ENCODE data around the gene LUZP2. TPM values are rescaled to one million over a fixed set of nuclear protein-coding genes. Genes with fewer than 3 reads are reported as not detected.

Gene LUZP2
- total RNA-seq, 1 experiment from 2014 or later, result 3.8 TPM

- Mint-ChIP-seq H3K4me3 (no peak overlapping the region), H3K9me3 (peaks cover 16% of the 10 kb centered on the region), H3K36me3 (peaks cover 8% of the 10 kb centered on the region; the same call in 1 of the 2 replicates), H3K4me1 (peaks cover 12% of the 10 kb centered on the region), H3K27me3 (ENCODE audit: low read depth) (no peaks in the 10 kb centered on the region), H3K27ac (no peak overlapping the region)
- DNase-seq (ENCODE audit: low spot score) (no peak), ATAC-seq (no peak)
- ChIA-PET CTCF (no interaction called here), POLR2A (no interaction called here)
- TF ChIP-seq ZNF138 (CRISPR knock-in tag; conservative IDR thresholded peaks at IDR 0.05) (no peak), NR3C1 (CRISPR knock-in tag; conservative IDR thresholded peaks at IDR 0.05; ENCODE audit: low read depth) (no peak), JAZF1 (CRISPR knock-in tag; IDR thresholded peaks at IDR 0.05) (no peak), NFATC4 (CRISPR knock-in tag; IDR thresholded peaks at IDR 0.05) (no peak), ZNF396 (CRISPR knock-in tag; IDR thresholded peaks at IDR 0.05; ENCODE audit: borderline replicate concordance) (no peak), IRF1 (CRISPR knock-in tag; IDR thresholded peaks at IDR 0.05) (no peak), FOXP1 (CRISPR knock-in tag; IDR thresholded peaks at IDR 0.05; ENCODE audit: borderline replicate concordance) (no peak), OVOL2 (CRISPR knock-in tag; IDR thresholded peaks at IDR 0.05; ENCODE audit: borderline replicate concordance) (no peak), ESRRA (CRISPR knock-in tag; IDR thresholded peaks at IDR 0.05; ENCODE audit: borderline replicate concordance) (no peak), ATF3 (CRISPR knock-in tag; conservative IDR thresholded peaks at IDR 0.05) (no peak)
- TF ChIP-seq, protein P1, sequence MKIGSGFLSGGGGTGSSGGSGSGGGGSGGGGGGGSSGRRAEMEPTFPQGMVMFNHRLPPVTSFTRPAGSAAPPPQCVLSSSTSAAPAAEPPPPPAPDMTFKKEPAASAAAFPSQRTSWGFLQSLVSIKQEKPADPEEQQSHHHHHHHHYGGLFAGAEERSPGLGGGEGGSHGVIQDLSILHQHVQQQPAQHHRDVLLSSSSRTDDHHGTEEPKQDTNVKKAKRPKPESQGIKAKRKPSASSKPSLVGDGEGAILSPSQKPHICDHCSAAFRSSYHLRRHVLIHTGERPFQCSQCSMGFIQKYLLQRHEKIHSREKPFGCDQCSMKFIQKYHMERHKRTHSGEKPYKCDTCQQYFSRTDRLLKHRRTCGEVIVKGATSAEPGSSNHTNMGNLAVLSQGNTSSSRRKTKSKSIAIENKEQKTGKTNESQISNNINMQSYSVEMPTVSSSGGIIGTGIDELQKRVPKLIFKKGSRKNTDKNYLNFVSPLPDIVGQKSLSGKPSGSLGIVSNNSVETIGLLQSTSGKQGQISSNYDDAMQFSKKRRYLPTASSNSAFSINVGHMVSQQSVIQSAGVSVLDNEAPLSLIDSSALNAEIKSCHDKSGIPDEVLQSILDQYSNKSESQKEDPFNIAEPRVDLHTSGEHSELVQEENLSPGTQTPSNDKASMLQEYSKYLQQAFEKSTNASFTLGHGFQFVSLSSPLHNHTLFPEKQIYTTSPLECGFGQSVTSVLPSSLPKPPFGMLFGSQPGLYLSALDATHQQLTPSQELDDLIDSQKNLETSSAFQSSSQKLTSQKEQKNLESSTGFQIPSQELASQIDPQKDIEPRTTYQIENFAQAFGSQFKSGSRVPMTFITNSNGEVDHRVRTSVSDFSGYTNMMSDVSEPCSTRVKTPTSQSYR (CRISPR knock-in tag; IDR thresholded peaks at IDR 0.05), result no peak
- TF ChIP-seq, protein P2, sequence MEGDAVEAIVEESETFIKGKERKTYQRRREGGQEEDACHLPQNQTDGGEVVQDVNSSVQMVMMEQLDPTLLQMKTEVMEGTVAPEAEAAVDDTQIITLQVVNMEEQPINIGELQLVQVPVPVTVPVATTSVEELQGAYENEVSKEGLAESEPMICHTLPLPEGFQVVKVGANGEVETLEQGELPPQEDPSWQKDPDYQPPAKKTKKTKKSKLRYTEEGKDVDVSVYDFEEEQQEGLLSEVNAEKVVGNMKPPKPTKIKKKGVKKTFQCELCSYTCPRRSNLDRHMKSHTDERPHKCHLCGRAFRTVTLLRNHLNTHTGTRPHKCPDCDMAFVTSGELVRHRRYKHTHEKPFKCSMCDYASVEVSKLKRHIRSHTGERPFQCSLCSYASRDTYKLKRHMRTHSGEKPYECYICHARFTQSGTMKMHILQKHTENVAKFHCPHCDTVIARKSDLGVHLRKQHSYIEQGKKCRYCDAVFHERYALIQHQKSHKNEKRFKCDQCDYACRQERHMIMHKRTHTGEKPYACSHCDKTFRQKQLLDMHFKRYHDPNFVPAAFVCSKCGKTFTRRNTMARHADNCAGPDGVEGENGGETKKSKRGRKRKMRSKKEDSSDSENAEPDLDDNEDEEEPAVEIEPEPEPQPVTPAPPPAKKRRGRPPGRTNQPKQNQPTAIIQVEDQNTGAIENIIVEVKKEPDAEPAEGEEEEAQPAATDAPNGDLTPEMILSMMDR (IDR thresholded peaks at IDR 0.05), result no peak
Observed at GRCh38 chr11:24896118-24896835, 399.4 kb downstream of the LUZP2 start.

DNA sequence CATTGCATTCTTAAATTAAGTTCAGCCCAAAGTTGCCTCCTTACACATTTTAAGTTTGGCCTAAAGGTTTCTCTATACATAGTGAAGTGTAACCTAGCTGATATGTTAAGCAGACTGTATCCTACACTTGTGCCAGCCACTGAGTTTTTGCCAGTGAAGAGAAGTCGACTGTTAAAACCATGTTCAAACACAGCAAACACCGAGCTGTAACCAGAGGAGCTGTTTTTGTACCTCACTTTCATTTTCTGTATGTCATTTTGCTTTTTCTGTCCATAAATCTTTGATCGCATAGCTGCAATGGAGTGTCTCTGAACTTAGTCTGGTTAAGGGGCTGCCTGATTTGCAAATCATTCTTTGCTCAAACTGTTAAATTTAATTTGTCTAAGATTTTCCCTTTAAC lies 403.7 kb downstream of the LUZP2 start:
- no peak overlapping the region for H3K4me3 Mint-ChIP-seq
- no peak for ATAC-seq

GRCh38 chr11:24900960-24901549 lies 404.2 kb downstream of the LUZP2 start:
- ChIA-PET POLR2A (no interaction called here), CTCF (no interaction called here)
- H3K4me3 Mint-ChIP-seq, result no peak overlapping the region
- H3K27me3 Mint-ChIP-seq (ENCODE audit: low read depth), result no peaks in the 10 kb centered on the region
- H3K27ac Mint-ChIP-seq, result no peak overlapping the region
- no peak for ATAC-seq
- H3K4me1 Mint-ChIP-seq, result peaks cover 12% of the 10 kb centered on the region
- peaks cover 10% of the 10 kb centered on the region for H3K9me3 Mint-ChIP-seq
- no peak for DNase-seq (ENCODE audit: low spot score)
- peaks cover 8% of the 10 kb centered on the region; the same call in 1 of the 2 replicates for H3K36me3 Mint-ChIP-seq
- TF ChIP-seq ZNF416 (CRISPR knock-in tag; IDR thresholded peaks at IDR 0.05) (no peak), ZNF317 (CRISPR knock-in tag; IDR thresholded peaks at IDR 0.05; ENCODE audit: borderline replicate concordance, low read depth) (no peak), PRRX2 (CRISPR knock-in tag; IDR thresholded peaks at IDR 0.05) (no peak), ATF1 (CRISPR knock-in tag; IDR thresholded peaks at IDR 0.05) (no peak), IRF1 (CRISPR knock-in tag; IDR thresholded peaks at IDR 0.05) (no peak), HMGA2 (CRISPR knock-in tag; IDR thresholded peaks at IDR 0.05) (no peak)
- TF ChIP-seq, protein P3, sequence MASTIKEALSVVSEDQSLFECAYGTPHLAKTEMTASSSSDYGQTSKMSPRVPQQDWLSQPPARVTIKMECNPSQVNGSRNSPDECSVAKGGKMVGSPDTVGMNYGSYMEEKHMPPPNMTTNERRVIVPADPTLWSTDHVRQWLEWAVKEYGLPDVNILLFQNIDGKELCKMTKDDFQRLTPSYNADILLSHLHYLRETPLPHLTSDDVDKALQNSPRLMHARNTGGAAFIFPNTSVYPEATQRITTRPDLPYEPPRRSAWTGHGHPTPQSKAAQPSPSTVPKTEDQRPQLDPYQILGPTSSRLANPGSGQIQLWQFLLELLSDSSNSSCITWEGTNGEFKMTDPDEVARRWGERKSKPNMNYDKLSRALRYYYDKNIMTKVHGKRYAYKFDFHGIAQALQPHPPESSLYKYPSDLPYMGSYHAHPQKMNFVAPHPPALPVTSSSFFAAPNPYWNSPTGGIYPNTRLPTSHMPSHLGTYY (CRISPR knock-in tag; IDR thresholded peaks at IDR 0.05), result no peak
- TF ChIP-seq, protein P4, sequence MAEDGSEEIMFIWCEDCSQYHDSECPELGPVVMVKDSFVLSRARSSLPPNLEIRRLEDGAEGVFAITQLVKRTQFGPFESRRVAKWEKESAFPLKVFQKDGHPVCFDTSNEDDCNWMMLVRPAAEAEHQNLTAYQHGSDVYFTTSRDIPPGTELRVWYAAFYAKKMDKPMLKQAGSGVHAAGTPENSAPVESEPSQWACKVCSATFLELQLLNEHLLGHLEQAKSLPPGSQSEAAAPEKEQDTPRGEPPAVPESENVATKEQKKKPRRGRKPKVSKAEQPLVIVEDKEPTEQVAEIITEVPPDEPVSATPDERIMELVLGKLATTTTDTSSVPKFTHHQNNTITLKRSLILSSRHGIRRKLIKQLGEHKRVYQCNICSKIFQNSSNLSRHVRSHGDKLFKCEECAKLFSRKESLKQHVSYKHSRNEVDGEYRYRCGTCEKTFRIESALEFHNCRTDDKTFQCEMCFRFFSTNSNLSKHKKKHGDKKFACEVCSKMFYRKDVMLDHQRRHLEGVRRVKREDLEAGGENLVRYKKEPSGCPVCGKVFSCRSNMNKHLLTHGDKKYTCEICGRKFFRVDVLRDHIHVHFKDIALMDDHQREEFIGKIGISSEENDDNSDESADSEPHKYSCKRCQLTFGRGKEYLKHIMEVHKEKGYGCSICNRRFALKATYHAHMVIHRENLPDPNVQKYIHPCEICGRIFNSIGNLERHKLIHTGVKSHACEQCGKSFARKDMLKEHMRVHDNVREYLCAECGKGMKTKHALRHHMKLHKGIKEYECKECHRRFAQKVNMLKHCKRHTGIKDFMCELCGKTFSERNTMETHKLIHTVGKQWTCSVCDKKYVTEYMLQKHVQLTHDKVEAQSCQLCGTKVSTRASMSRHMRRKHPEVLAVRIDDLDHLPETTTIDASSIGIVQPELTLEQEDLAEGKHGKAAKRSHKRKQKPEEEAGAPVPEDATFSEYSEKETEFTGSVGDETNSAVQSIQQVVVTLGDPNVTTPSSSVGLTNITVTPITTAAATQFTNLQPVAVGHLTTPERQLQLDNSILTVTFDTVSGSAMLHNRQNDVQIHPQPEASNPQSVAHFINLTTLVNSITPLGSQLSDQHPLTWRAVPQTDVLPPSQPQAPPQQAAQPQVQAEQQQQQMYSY (CRISPR knock-in tag; IDR thresholded peaks at IDR 0.05), result no peak

More for the DNA sequence above, 403.7 kb downstream of the LUZP2 start:
- TF ChIP-seq EMX1 (CRISPR knock-in tag; IDR thresholded peaks at IDR 0.05) (no peak), RELA (CRISPR knock-in tag; IDR thresholded peaks at IDR 0.05; ENCODE audit: borderline replicate concordance) (no peak)
- H3K27ac Mint-ChIP-seq, result peak overlapping the region; percentile 9; the same call in 1 of the 2 replicates
- H3K36me3 Mint-ChIP-seq, result peaks cover 8% of the 10 kb centered on the region; the same call in 1 of the 2 replicates
- peaks cover 12% of the 10 kb centered on the region for H3K4me1 Mint-ChIP-seq
- POLR2A ChIA-PET, result no interaction called here
- CTCF ChIA-PET, result no interaction called here
- H3K27me3 Mint-ChIP-seq (ENCODE audit: low read depth), result no peaks in the 10 kb centered on the region
- no peak for DNase-seq (ENCODE audit: low spot score)
- peaks cover 14% of the 10 kb centered on the region for H3K9me3 Mint-ChIP-seq
